ENCODE data around the gene CARNS1.

DNA sequence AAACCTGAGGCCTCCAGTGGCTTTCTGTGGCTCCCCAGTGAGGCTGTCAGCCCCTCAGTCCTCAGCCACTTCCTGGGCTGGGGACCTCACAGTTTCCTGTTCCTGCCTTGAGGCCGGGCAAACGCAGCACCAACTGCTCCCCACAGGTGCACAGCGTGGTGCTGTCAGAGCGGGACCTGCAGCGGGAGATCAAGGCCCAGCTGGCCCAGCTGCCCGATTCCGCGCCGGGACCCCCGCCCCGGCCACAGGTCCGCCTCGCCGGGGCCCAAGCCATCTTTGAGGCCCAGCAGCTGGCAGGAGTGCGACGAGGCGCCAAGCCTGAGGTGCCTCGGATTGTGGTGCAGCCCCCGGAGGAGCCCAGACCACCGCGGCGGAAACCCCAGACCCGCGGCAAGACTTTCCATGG lies 6.2 kb upstream of the CARNS1 start:
- TF ChIP-seq, protein P1, sequence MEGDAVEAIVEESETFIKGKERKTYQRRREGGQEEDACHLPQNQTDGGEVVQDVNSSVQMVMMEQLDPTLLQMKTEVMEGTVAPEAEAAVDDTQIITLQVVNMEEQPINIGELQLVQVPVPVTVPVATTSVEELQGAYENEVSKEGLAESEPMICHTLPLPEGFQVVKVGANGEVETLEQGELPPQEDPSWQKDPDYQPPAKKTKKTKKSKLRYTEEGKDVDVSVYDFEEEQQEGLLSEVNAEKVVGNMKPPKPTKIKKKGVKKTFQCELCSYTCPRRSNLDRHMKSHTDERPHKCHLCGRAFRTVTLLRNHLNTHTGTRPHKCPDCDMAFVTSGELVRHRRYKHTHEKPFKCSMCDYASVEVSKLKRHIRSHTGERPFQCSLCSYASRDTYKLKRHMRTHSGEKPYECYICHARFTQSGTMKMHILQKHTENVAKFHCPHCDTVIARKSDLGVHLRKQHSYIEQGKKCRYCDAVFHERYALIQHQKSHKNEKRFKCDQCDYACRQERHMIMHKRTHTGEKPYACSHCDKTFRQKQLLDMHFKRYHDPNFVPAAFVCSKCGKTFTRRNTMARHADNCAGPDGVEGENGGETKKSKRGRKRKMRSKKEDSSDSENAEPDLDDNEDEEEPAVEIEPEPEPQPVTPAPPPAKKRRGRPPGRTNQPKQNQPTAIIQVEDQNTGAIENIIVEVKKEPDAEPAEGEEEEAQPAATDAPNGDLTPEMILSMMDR (IDR thresholded peaks at IDR 0.05): no peak
- TF ChIP-seq POLR2A (IDR thresholded peaks at IDR 0.05): no peak
